Activated naive CD4-positive, alpha-beta T cell treated with anti-CD3 and anti-CD28 coated beads, Interleukin-2, amount 50 U/mL, for 72 hours (primary cell): Measurements from ENCODE around the gene TADA1. TPM values are rescaled to one million over a fixed set of nuclear protein-coding genes. Genes with fewer than 3 reads are reported as not detected.

Experiments
- ATAC-seq, 2 donors: fragments of 150-1000 bp; cut with Tn5 transposase; 2 replicates each; pipeline ENCODE4 v1.10.0; 2021; ENCODE audit warnings: mild to moderate bottlenecking in 2 of 2, moderate library complexity in 2 of 2
- DNase-seq, 2 donors: peaks; one replicate each; pipeline ENCODE4 v3.0.0; 2021 to 2022; ENCODE audit warnings: low spot score in 2 of 2
- H3K27ac Mint-ChIP-seq, 2 donors: one replicate each; pipeline ENCODE4 v1.8.0; 2022; ENCODE audit warnings: mild to moderate bottlenecking in 2 of 2, mixed read lengths in 2 of 2
- H3K36me3 Mint-ChIP-seq, 2 donors: one replicate each; pipeline ENCODE4 v1.8.0; 2022; ENCODE audit warnings: mixed read lengths in 2 of 2
- H3K9me3 Mint-ChIP-seq, 2 donors: one replicate each; pipeline ENCODE4 v1.8.0; 2022; ENCODE audit warnings: mixed read lengths in 2 of 2
- total RNA-seq, 2 donors: library from RNA; stranded (reverse); gene quantifications; one replicate each; pipeline ENCODE4 v1.2.3, GENCODE V29; 2022

TADA1 gene, protein sequence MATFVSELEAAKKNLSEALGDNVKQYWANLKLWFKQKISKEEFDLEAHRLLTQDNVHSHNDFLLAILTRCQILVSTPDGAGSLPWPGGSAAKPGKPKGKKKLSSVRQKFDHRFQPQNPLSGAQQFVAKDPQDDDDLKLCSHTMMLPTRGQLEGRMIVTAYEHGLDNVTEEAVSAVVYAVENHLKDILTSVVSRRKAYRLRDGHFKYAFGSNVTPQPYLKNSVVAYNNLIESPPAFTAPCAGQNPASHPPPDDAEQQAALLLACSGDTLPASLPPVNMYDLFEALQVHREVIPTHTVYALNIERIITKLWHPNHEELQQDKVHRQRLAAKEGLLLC
- 10 to 100 TPM; 13.6 to 23.6 TPM for total RNA-seq

DNA sequence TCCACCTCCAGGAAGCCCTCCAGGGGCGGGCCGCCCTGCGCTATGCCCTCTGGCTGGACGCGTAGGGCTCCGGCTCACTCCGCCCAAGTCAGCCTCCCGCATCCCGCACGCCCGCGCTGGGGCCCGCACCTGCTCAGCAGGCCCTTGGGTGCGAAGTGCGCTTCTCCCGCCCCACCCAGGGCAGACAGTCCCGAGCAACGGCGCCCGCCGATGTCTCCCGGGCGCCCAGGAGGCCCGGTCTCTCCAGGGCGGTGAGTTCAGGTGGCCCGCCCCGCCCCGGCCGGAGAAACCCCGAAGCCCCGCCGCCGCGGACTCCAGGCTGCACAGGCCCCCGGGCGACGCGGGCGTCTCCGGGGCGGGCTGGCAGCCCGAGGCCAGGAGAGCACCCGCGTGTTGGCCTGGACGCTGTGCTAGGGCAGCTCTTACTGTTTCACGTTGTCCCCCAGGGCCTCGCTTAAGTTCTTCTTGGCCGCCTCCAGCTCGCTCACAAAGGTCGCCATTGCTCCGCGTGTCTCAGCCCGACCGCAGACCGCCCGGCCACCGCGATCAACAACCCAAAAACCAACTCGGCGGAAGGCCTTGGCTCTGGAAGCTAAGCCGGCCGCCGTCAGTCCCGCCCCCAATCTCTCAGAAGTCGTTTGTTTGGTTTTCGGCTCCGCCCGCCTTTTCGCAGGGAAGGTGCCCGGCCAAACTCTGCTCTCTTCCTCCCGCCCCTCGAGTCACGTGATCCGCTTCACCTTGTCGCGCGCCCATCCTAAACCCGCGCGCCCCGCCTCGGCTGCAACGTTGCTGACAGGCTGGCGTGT is at the start of gene TADA1:
Gene TADA1 (minus strand): TSS at position 531 of the 806 bp plus-strand sequence. CDS start 31 bp downstream, at position 500.
- peak; percentile 95 to 98 for DNase-seq
- H3K36me3 Mint-ChIP-seq, result peaks cover 9 to 19% of the 10 kb centered on the region in 2 donors

DNA sequence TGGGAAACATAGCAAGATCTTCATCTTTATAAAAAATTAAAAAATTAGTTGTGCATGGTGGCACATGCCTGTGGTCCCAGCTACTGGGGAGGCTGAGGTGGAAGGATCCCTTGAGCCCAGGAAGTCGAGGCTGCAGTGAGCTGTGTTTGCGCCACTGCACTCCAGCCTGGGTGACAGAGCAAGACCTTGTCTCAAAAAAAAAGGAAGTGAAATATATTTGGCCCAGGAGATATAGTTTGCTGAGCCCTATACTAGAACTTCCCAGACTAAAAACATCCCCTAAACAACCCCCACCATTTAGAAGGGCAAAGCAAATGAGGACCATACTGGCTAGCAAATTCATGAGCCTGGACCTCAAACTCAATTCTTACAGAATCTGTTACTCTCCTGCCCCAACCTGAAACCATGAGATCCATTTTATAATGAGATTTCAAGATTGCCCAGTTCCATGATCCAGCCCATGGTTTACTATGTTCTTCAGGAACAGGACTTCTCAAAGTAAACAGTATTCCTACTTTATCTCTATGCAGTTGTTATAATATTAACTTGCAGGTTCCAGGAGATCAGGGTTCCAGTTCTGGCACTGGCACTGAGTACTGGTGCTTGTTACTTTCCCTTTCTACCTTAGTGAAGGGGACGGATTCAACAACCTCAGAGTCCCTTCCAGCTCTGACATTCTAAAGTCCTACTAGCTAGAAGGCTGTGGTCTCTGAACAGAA is 48.9 kb upstream of the TADA1 start:
- DNase-seq, result no peak
- Mint-ChIP-seq H3K27ac (no peak overlapping the region), H3K36me3 (peaks cover 0 to 11% of the 10 kb centered on the region in 2 donors), H3K9me3 (no peaks in the 10 kb centered on the region)
- ATAC-seq, result no peak

More for the DNA sequence above, at the start of gene TADA1:
- ATAC-seq, result peak; percentile 88 to 91
- no peaks in the 10 kb centered on the region for H3K9me3 Mint-ChIP-seq
- H3K27ac Mint-ChIP-seq, result peak within 1 kb of the TSS; percentile 90 to 99

DNA sequence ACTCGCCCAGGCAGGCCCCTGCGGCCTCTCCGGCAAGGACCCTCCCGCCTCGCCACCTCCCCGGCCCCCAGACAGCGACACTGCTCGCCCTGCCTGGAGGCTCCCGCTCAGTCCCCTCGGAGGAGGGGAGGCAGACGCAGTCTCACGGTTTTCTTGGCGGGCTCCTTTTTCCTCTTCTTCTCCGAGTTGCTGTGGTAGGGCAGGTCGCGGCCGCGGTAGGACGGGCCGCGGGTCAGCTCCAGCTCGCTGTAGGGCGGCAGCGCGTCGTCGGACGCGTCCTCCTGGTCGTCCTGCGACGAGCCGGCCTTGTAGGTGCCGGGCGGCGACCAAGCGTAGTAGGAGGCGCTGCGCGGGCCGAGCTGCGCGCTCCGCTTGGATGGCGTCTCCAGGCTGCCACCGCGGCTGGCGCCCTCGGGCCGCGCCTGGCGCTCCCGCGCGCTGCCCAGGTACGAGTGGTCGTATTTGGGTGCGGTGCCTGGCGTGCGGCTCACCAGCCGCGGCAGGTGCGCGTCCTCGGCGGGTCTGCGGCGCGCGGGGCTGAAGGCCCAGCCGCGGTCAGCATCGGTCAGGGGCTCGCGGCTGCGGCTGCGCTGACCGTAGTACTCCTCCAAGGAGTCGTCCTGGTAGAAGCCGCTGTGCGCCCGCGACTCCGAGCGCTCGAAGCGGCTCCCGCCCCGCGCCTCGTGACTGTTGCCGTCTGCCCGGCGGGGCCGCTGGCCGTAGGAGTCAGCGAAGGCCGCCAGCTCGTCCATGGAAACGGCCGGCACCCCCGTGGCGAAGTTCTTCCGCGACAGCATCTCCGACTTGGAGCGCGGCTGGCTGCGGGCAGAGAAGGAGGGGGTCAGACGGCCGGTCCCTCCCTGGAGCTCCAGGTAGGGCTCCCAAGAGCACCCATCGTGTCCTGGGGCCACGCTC is 44.8 kb upstream of the TADA1 start:
- Mint-ChIP-seq H3K9me3 (no peaks in the 10 kb centered on the region), H3K27ac (no peak overlapping the region), H3K36me3 (peaks cover 0 to 11% of the 10 kb centered on the region in 2 donors)
- DNase-seq (no peak), ATAC-seq (peak in 1 of 2 donors; percentile 58)

DNA sequence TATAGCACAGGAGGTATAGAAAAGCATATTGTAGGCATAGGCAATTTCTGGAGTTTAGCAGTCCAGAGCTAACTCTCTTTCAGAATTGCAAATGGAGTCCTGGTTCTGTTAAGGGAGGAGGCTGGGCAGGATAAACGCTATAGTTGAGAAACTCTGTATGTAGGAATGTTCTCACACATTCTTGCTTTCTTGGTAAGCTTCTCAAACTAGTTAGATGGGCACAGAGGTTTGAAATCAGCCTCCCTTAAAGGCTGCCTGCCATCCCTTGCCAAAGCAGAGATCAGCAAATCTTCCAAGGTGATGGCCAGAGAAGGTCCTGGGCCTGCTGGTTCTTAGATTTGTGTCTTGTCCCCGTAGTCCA is 42.9 kb upstream of the TADA1 start:
- H3K27ac Mint-ChIP-seq, result no peak overlapping the region
- DNase-seq (no peak), ATAC-seq (no peak)
- no peaks in the 10 kb centered on the region for H3K9me3 Mint-ChIP-seq
- peaks cover 0 to 11% of the 10 kb centered on the region in 2 donors for H3K36me3 Mint-ChIP-seq

GRCh38 chr1:166918088-166918955 is 42.3 kb upstream of the TADA1 start:
- Mint-ChIP-seq H3K27ac (no peak overlapping the region), H3K36me3 (peaks cover 0 to 11% of the 10 kb centered on the region in 2 donors), H3K9me3 (no peaks in the 10 kb centered on the region)
- DNase-seq (no peak), ATAC-seq (no peak)

DNA sequence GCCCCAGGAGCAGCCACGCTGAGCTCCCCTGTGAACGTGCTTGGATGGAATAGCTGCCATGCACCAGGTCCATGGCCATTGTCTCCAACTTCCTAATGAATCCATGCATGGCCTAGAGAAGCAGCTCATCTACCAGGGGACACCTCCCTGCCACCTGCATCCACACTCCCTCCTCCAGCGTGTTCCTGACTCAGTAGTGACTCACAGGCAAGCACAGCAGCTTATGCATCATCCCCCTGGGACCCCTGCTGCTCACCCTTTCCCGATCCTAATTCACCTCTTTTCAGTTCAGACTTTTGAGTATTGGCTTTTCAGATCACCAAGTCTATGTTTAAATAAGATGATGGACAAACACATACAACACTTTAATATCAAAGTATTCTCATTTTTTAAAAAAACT is 39.9 kb upstream of the TADA1 start:
- ATAC-seq (no peak), DNase-seq (no peak)
- no peak overlapping the region for H3K27ac Mint-ChIP-seq
- H3K9me3 Mint-ChIP-seq, result peaks cover 0 to 4% of the 10 kb centered on the region in 2 donors
- H3K36me3 Mint-ChIP-seq, result no peaks in the 10 kb centered on the region

- no peaks in the 10 kb centered on the region for H3K36me3 Mint-ChIP-seq
- peaks cover 0 to 5% of the 10 kb centered on the region in 2 donors for H3K9me3 Mint-ChIP-seq
- ATAC-seq (no peak), DNase-seq (no peak)
- no peak overlapping the region for H3K27ac Mint-ChIP-seq
These were observed 39.0 kb upstream of the TADA1 start for GRCh38 chr1:166915042-166915441.

DNA sequence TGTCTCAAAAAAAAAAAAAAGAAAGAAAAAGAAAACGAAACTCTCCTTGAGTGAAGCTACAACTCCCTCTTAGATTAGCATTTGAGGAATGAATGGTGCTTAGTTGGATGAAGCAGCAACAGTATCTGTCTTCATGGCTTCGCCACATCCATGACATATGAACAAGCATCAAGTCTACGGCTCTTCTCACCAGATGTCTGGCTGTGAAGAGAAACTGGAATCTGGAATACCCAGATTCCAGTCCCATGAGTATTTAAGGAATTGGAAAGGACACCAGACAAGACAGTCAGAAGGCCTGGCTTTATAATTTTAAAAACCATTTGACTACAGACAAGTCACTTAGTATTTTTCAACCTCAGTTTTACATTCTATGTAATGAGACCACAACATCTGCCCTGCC is 38.0 kb upstream of the TADA1 start:
- peaks cover 0 to 5% of the 10 kb centered on the region in 2 donors for H3K9me3 Mint-ChIP-seq
- ATAC-seq (no peak), DNase-seq (no peak)
- no peaks in the 10 kb centered on the region for H3K36me3 Mint-ChIP-seq
- no peak overlapping the region for H3K27ac Mint-ChIP-seq

DNA sequence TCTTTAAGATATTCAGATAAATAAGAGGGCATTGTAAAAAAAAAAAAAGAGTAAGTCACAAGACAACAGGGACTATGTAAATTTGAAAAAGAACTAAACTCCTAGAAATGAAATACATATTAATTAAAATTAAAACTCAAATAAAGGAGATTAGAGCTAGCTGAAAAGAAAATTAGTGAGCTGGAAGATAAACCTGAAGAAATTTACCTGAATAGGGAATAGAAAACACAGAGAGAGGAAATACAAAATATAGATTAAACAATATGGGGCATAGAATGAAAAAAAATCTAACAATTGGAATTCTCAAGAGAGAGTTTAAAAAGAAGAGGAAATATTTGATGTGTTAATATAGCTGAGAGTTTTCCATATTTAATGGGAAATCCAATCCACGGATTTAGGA is 35.6 kb upstream of the TADA1 start:
- ATAC-seq (no peak), DNase-seq (no peak)
- Mint-ChIP-seq H3K36me3 (no peaks in the 10 kb centered on the region), H3K9me3 (peaks cover 0 to 5% of the 10 kb centered on the region in 2 donors), H3K27ac (no peak overlapping the region)

GRCh38 chr1:166910396-166910994 is 34.4 kb upstream of the TADA1 start:
- no peaks in the 10 kb centered on the region for H3K36me3 Mint-ChIP-seq
- DNase-seq (peak; percentile 68 to 71), ATAC-seq (peak; percentile 96 to 100)
- no peak overlapping the region for H3K27ac Mint-ChIP-seq
- H3K9me3 Mint-ChIP-seq, result peaks cover 0 to 5% of the 10 kb centered on the region in 2 donors

DNA sequence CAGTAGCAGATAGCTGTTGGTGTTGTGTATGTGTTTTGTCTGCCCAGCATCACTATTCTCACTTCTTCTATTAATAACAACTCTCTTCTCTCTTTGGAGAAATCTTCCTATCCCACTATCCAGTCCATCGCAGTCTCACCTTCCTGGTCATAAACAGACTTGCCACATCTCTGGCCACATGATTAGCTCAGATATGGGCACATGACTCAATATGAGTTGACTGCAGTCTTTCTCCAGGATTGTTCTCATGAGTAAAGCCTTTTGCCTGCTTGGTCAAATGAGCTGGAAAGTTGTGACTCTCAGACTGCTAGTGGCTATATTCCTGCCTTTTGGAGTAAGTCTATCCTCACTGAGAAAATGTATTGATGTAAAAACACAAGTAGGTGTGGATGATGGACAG is 32.9 kb upstream of the TADA1 start:
- Mint-ChIP-seq H3K9me3 (peaks cover 0 to 5% of the 10 kb centered on the region in 2 donors), H3K27ac (no peak overlapping the region), H3K36me3 (no peaks in the 10 kb centered on the region)
- ATAC-seq, result no peak
- no peak for DNase-seq

DNA sequence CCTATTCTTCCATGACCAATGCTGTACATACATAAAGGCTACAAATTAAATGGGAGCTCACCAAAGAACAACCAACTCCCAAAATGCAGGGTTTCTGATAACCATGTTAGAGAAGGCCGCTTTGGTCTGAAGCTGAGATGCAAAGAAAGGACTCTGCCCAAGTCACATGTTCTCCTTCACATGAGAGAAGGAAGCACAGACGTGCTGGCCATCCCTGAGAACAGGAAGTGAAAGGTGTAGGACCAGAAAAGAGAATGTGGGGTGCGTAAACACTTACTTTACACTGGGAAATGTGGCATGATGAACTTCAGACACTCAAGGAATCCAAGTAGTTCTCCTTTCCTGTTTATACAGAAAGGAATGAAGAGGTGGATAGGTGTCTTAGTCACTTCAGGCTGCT is 31.7 kb upstream of the TADA1 start:
- Mint-ChIP-seq H3K27ac (no peak overlapping the region), H3K9me3 (peaks cover 0 to 5% of the 10 kb centered on the region in 2 donors), H3K36me3 (no peaks in the 10 kb centered on the region)
- DNase-seq (no peak), ATAC-seq (no peak)

- Mint-ChIP-seq H3K36me3 (no peaks in the 10 kb centered on the region), H3K9me3 (peaks cover 0 to 5% of the 10 kb centered on the region in 2 donors), H3K27ac (no peak overlapping the region)
- no peak for DNase-seq
- ATAC-seq, result no peak
These were observed 31.0 kb upstream of the TADA1 start for GRCh38 chr1:166907051-166907450.

GRCh38 chr1:166906647-166907046 is 30.6 kb upstream of the TADA1 start:
- Mint-ChIP-seq H3K27ac (no peak overlapping the region), H3K9me3 (peaks cover 0 to 5% of the 10 kb centered on the region in 2 donors), H3K36me3 (no peaks in the 10 kb centered on the region)
- no peak for ATAC-seq
- DNase-seq, result no peak

DNA sequence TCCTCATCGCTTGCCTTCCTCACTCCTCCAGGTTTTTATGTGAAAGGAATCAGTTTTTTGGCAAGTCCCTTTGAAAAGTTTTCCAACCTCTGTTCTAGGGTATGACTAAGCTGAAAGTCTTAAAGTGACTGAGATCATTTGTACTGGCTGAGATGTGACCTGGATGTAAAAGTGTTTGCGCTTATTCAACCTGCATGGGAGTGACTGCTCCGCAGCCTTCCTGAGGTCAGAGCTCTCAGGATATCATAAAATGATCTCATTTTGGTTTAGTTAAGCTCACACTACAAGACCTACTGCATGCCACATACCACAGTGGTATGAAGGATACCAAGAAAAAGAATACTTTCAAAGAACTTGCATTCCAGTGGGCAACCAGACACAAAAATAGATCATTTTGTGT is 29.8 kb upstream of the TADA1 start:
- DNase-seq (no peak), ATAC-seq (peak; percentile 33 to 63)
- Mint-ChIP-seq H3K36me3 (no peaks in the 10 kb centered on the region), H3K9me3 (peaks cover 0 to under 1% of the 10 kb centered on the region in 2 donors), H3K27ac (no peak overlapping the region)
